OCI-LY1 (cell line): ENCODE results near the gene CETP.

Experiments
- H2AFZ ChIP-seq: fragments of 200-600 bp; sonication (generic), shearing (Covaris generic); 2 replicates; pipeline ENCODE4 v1.6.0; 2014; ENCODE audit warnings: antibody characterized with exemption, mild to moderate bottlenecking, low read length
- H3F3A ChIP-seq: fragments of 200-600 bp; sonication (generic), shearing (Covaris generic); 2 replicates; pipeline ENCODE4 v1.6.0; 2014; ENCODE audit warnings: mild to moderate bottlenecking, antibody characterized with exemption, low read length, moderate library complexity; ENCODE audit not compliant: insufficient read depth
- H3K27ac ChIP-seq: fragments of 200-600 bp; sonication (generic); 2 replicates; pipeline ENCODE4 v1.5.1; 2014; ENCODE audit warnings: low read length, mixed run types, mild to moderate bottlenecking, low read depth; ENCODE audit not compliant: poor library complexity, severe bottlenecking
- H3K27me3 ChIP-seq: fragments of 200-600 bp; sonication (generic); 2 replicates; pipeline ENCODE4 v1.6.0; 2014; ENCODE audit warnings: antibody characterized with exemption, mild to moderate bottlenecking, low read length, moderate library complexity; ENCODE audit not compliant: insufficient read depth
- H3K36me3 ChIP-seq: fragments of 200-600 bp; sonication (generic); 2 replicates; pipeline ENCODE4 v1.6.1; 2014; ENCODE audit warnings: mild to moderate bottlenecking, antibody characterized with exemption, low read length, moderate library complexity, mixed read lengths; ENCODE audit not compliant: insufficient read depth
- H3K4me1 ChIP-seq: fragments of 200-600 bp; sonication (generic); 2 replicates; pipeline ENCODE4 v1.5.1; 2014; ENCODE audit warnings: mild to moderate bottlenecking, low read length, moderate library complexity; ENCODE audit not compliant: insufficient read depth, severe bottlenecking
- H3K4me2 ChIP-seq: fragments of 200-600 bp; sonication (generic), shearing (Covaris generic); 2 replicates; pipeline ENCODE4 v1.6.1; 2014; ENCODE audit warnings: low read length
- H3K4me3 ChIP-seq: fragments of 200-600 bp; sonication (generic); 2 replicates; pipeline ENCODE4 v1.5.1; 2014; ENCODE audit warnings: low read length, low read depth, mild to moderate bottlenecking, mixed read lengths; ENCODE audit not compliant: poor library complexity, severe bottlenecking
- H3K79me2 ChIP-seq: fragments of 200-600 bp; shearing (Covaris generic); 2 replicates; pipeline ENCODE4 v1.6.1; 2016; ENCODE audit warnings: mixed run types, low read length, mixed read lengths; ENCODE audit not compliant: insufficient read depth
- H3K9ac ChIP-seq: fragments of 200-600 bp; sonication (generic), shearing (Covaris generic); 2 replicates; pipeline ENCODE4 v1.6.1; 2014; ENCODE audit warnings: mild to moderate bottlenecking, low read length, mixed read lengths
- H3K9me2 ChIP-seq: fragments of 200-600 bp; sonication (generic), shearing (Covaris generic); 2 replicates; pipeline ENCODE4 v1.6.1; 2014; ENCODE audit warnings: low read depth, mild to moderate bottlenecking, low read length, mixed read lengths
- H3K9me3 ChIP-seq: fragments of 200-600 bp; shearing (Covaris generic); 2 replicates; pipeline ENCODE4 v1.6.1; 2014; ENCODE audit warnings: low read length, mixed read lengths
- H4K20me1 ChIP-seq: fragments of 200-600 bp; sonication (generic), shearing (Covaris generic); 2 replicates; pipeline ENCODE4 v1.6.0; 2016; ENCODE audit warnings: mild to moderate bottlenecking, low read length; ENCODE audit not compliant: insufficient read depth
- CTCF ChIP-seq: fragments of 200-600 bp; sonication (generic), shearing (Covaris generic); IDR thresholded peaks from 2 replicates; pipeline ENCODE4 v1.5.1; 2017; ENCODE audit warnings: mild to moderate bottlenecking, antibody characterized with exemption, low read length, moderate library complexity, mixed read lengths
- EZH2 ChIP-seq: fragments of 200-600 bp; sonication (generic), shearing (Covaris generic); IDR thresholded peaks from 2 replicates; pipeline ENCODE4 v1.8.0; 2017; ENCODE audit warnings: borderline replicate concordance, mixed run types, mild to moderate bottlenecking, antibody characterized with exemption, low read length, moderate library complexity, mixed read lengths

Gene CETP

GRCh38 chr16:57027067-57027466 is 65.3 kb downstream of the CETP start:
- no peaks in the 10 kb centered on the region for H3K36me3 ChIP-seq
- H3K27ac ChIP-seq = no peak overlapping the region
- no peaks in the 10 kb centered on the region for H3K79me2 ChIP-seq
- no peaks in the 10 kb centered on the region; the same call in 1 of the 2 replicates for H3K27me3 ChIP-seq
- no peaks in the 10 kb centered on the region for H4K20me1 ChIP-seq
- H3K9ac ChIP-seq = no peak overlapping the region
- H3K4me3 ChIP-seq = no peak overlapping the region
- H3K9me2 ChIP-seq = no peaks in the 10 kb centered on the region
- no peaks in the 10 kb centered on the region for H3K4me1 ChIP-seq
- H2AFZ ChIP-seq = no peak overlapping the region
- no peaks in the 10 kb centered on the region for H3K9me3 ChIP-seq
- no peaks in the 10 kb centered on the region for H3F3A ChIP-seq
- H3K4me2 ChIP-seq = no peak overlapping the region
- TF ChIP-seq CTCF = no peak
- no peak for TF ChIP-seq EZH2

- Histone ChIP-seq H4K20me1 (no peaks in the 10 kb centered on the region), H3K9ac (no peak overlapping the region), H3K36me3 (no peaks in the 10 kb centered on the region), H3K4me2 (no peak overlapping the region), H3K4me1 (no peaks in the 10 kb centered on the region), H3K9me3 (no peaks in the 10 kb centered on the region), H3K4me3 (no peak overlapping the region), H3K27ac (no peak overlapping the region), H3F3A (no peaks in the 10 kb centered on the region), H3K27me3 (no peaks in the 10 kb centered on the region; the same call in 1 of the 2 replicates), H2AFZ (no peak overlapping the region), H3K79me2 (no peaks in the 10 kb centered on the region), H3K9me2 (no peaks in the 10 kb centered on the region)
- TF ChIP-seq CTCF (no peak), EZH2 (no peak)
Measured at GRCh38 chr16:57028086-57028485, 66.3 kb downstream of the CETP start.

GRCh38 chr16:57029161-57030160 is 67.7 kb downstream of the CETP start:
- Histone ChIP-seq H3K9me2 (no peaks in the 10 kb centered on the region), H2AFZ (no peak overlapping the region), H3K27me3 (no peaks in the 10 kb centered on the region; the same call in 1 of the 2 replicates), H3K36me3 (no peaks in the 10 kb centered on the region), H4K20me1 (no peaks in the 10 kb centered on the region), H3F3A (no peaks in the 10 kb centered on the region), H3K4me1 (no peaks in the 10 kb centered on the region), H3K27ac (no peak overlapping the region), H3K4me2 (no peak overlapping the region), H3K9ac (no peak overlapping the region), H3K9me3 (no peaks in the 10 kb centered on the region), H3K79me2 (no peaks in the 10 kb centered on the region), H3K4me3 (no peak overlapping the region)
- TF ChIP-seq CTCF (no peak), EZH2 (no peak)
